Measurements from ENCODE around the gene OR2V2. TPM values are rescaled to one million over a fixed set of nuclear protein-coding genes. Genes with fewer than 3 reads are reported as not detected.

OR2V2 gene
- polyA plus RNA-seq, 1 of the 3 experiments (the other 2 are of a cell fraction): not detected

- Histone ChIP-seq H4K20me1 (ENCODE audit: insufficient read depth) (no peaks in the 10 kb centered on the region), H3K4me3 (ENCODE audit: low read depth in 2 of 2, low read length in 1 of 2) (no peak overlapping the region), H3K27ac (ENCODE audit: low read depth in 2 of 2, low read length in 1 of 2) (no peak overlapping the region), H3K27me3 (ENCODE audit: insufficient read depth) (peaks cover 43% of the 10 kb centered on the region), H3K4me2 (no peak overlapping the region), H3K79me2 (ENCODE audit: insufficient read depth) (no peaks in the 10 kb centered on the region), H3K9me2 (no peaks in the 10 kb centered on the region), H3F3A (replicated peaks; ENCODE audit: insufficient read depth) (no peaks in the 10 kb centered on the region), H2AFZ (ENCODE audit: low read depth) (no peak overlapping the region), H3K9ac (no peak overlapping the region), H3K36me3 (replicated peaks in 1 of 2; ENCODE audit: control insufficient read depth in 1 of 2, insufficient read depth in 2 of 2, low read length in 1 of 2) (no peaks in the 10 kb centered on the region), H3K9me3 (no peaks in the 10 kb centered on the region), H3K4me1 (ENCODE audit: control insufficient read depth in 1 of 2, insufficient read depth in 2 of 2, low read depth in 1 of 2, low read length in 1 of 2) (no peaks in the 10 kb centered on the region; a peak in 1 of 4 replicates)
- DNase-seq: no peak
- 26% methylated on average over 5 of the region's 6 CpGs for whole genome bisulfite sequencing (ENCODE audit: low lambda C conversion rate)
- TF ChIP-seq IRF3 (IDR thresholded peaks at IDR 0.05; ENCODE audit: low read depth, low read length) (no peak), RAD21 (IDR thresholded peaks at IDR 0.05; ENCODE audit: low read length) (no peak), NFIC (IDR thresholded peaks at IDR 0.05; ENCODE audit: borderline replicate concordance) (no peak), ZBTB33 (IDR thresholded peaks at IDR 0.05; ENCODE audit: borderline replicate concordance, low read depth) (no peak), NRF1 (IDR thresholded peaks at IDR 0.05; ENCODE audit: low read depth, low read length) (no peak), MXI1 (IDR thresholded peaks at IDR 0.05; ENCODE audit: low read depth, low read length) (no peak), MAX (IDR thresholded peaks at IDR 0.05; ENCODE audit: low read depth) (no peak), SMC3 (IDR thresholded peaks at IDR 0.05; ENCODE audit: low read depth, low read length) (no peak), RCOR1 (IDR thresholded peaks at IDR 0.05; ENCODE audit: low read length) (no peak)
- POLR2A ChIA-PET: no interaction called here
- CTCF ChIA-PET: interaction anchor here (1.4 kb wide), 1 partner anchor 281 kb away, joined by 4 read pairs; no protein-coding TSS in a partner anchor
Measured at GRCh38 chr5:181149355-181149754, 2.0 kb downstream of the OR2V2 start.

- ChIA-PET CTCF (interaction anchor here (1.1 to 2.0 kb wide), 3 partner anchors 34 to 282 kb away, joined by 3 to 9 read pairs (median 4); no protein-coding TSS in a partner anchor), POLR2A (no interaction called here)
- Histone ChIP-seq H3K27ac (ENCODE audit: low read depth in 2 of 2, low read length in 1 of 2) (no peak overlapping the region), H3K4me2 (no peak overlapping the region), H4K20me1 (ENCODE audit: insufficient read depth) (no peaks in the 10 kb centered on the region), H3K9me3 (no peaks in the 10 kb centered on the region), H3K9me2 (no peaks in the 10 kb centered on the region), H3F3A (replicated peaks; ENCODE audit: insufficient read depth) (no peaks in the 10 kb centered on the region), H3K27me3 (ENCODE audit: insufficient read depth) (peaks cover 43% of the 10 kb centered on the region), H3K79me2 (ENCODE audit: insufficient read depth) (no peaks in the 10 kb centered on the region), H3K9ac (no peak overlapping the region), H3K4me1 (ENCODE audit: control insufficient read depth in 1 of 2, insufficient read depth in 2 of 2, low read depth in 1 of 2, low read length in 1 of 2) (no peaks in the 10 kb centered on the region; a peak in 1 of 4 replicates), H2AFZ (ENCODE audit: low read depth) (no peak overlapping the region), H3K4me3 (ENCODE audit: low read depth in 2 of 2, low read length in 1 of 2) (no peak overlapping the region), H3K36me3 (replicated peaks in 1 of 2; ENCODE audit: control insufficient read depth in 1 of 2, insufficient read depth in 2 of 2, low read length in 1 of 2) (no peaks in the 10 kb centered on the region)
- 40% methylated on average over 14 of the region's 14 CpGs for WGBS (ENCODE audit: low lambda C conversion rate)
- no peak for DNase-seq
- TF ChIP-seq FOSL2 (IDR thresholded peaks at IDR 0.05; ENCODE audit: borderline replicate concordance, low read depth) (no peak), NFIC (IDR thresholded peaks at IDR 0.05; ENCODE audit: borderline replicate concordance) (no peak), USF2 (IDR thresholded peaks at IDR 0.05; ENCODE audit: borderline replicate concordance, low read depth, low read length) (no peak), SIN3A (IDR thresholded peaks at IDR 0.05; ENCODE audit: borderline replicate concordance, low read depth, low read length) (no peak), SMC3 (IDR thresholded peaks at IDR 0.05; ENCODE audit: low read depth, low read length) (no peak), NRF1 (IDR thresholded peaks at IDR 0.05; ENCODE audit: low read depth, low read length) (no peak), POLR2AphosphoS5 (IDR thresholded peaks at IDR 0.05; ENCODE audit: low read depth, low read length) (no peak), TCF12 (IDR thresholded peaks at IDR 0.05) (no peak), CHD2 (IDR thresholded peaks at IDR 0.05; ENCODE audit: low read length, partially characterized antibody) (no peak), TEAD4 (IDR thresholded peaks at IDR 0.05; ENCODE audit: borderline replicate concordance, insufficient read depth) (no peak), MAX (IDR thresholded peaks at IDR 0.05; ENCODE audit: low read depth) (no peak), USF1 (IDR thresholded peaks at IDR 0.05; ENCODE audit: borderline replicate concordance, low read depth) (no peak), GABPA (IDR thresholded peaks at IDR 0.05; ENCODE audit: low read depth) (no peak)
Measured at GRCh38 chr5:181149806-181150733, 2.7 kb downstream of the OR2V2 start.

Data from SK-N-SH (cell line).